ENCODE measurements around the gene SETD4.
"Not testable (repeated sequence)": the region's sequence is repeated elsewhere in the genome, so short reads cannot be mapped to it uniquely, and the experiment has no call there.

SETD4 gene

DNA sequence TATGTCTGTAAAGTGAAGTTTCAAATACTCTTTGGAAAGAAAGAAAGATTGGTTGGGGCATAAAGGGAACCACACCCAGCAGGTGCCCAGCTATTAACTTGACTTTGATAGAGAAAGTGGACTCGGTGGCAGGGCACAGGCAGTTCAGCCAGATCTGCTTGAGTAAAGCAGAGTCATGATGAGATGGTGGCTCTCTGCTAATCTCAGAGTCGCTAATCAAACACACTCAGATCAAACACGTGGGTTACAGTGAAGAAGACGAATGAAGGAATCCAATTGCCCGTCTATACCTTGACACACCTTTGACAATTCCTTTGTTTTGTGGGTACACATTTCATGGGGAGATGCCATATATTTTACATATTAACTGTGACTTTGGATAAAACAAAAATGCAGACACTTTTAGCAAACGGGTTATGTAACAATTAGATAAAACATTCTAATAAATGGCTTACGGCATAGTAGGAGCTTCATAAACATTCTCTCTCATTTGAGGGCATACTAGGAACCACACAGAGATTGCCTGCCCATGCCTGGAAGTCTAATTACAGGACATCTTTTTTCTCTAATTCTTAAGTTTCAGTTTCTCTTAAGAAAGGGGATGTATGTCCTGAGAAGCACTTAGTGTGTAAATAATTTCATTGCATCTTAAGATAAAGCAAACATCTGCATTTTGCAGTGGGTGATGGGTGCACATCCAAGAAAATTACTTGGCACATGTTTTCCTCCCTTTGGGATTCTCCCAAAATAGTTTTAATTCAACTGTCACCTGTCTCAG is 16.7 kb upstream of the SETD4 start:
- no peak overlapping the region for H3K4ac ChIP-seq (ENCODE audit: low read depth, low read length)
- no peak overlapping the region for H3K4me3 ChIP-seq (ENCODE audit: low read length)
- H3K4me1 ChIP-seq (ENCODE audit: control insufficient read depth, low read depth, low read length) = no peaks in the 10 kb centered on the region
- H3K9ac ChIP-seq (ENCODE audit: low read length) = no peak overlapping the region
- no peak overlapping the region for H4K8ac ChIP-seq (ENCODE audit: low read depth, low read length)
- no peak overlapping the region for H3K27ac ChIP-seq (ENCODE audit: low read depth, low read length)
- no peak overlapping the region for H3K4me2 ChIP-seq (ENCODE audit: low read length)
- no peak overlapping the region for H3K23ac ChIP-seq (ENCODE audit: low read length)
- no peak overlapping the region for H2BK5ac ChIP-seq (ENCODE audit: low read length)
- no peak overlapping the region for H3K18ac ChIP-seq (ENCODE audit: low read length)
- no peak overlapping the region for H2AK5ac ChIP-seq (ENCODE audit: low read length)
- no peak overlapping the region for H3K56ac ChIP-seq (ENCODE audit: low read length)
- DNase-seq = no peak
- H2BK15ac ChIP-seq (replicated peaks; ENCODE audit: low read depth) = no peak overlapping the region
- H3K36me3 ChIP-seq (ENCODE audit: control insufficient read depth, insufficient read depth, low read length) = no peaks in the 10 kb centered on the region
- no peak overlapping the region for H2BK120ac ChIP-seq (ENCODE audit: low read depth, low read length)
- H3K79me1 ChIP-seq (ENCODE audit: low read length) = no peaks in the 10 kb centered on the region
- no peak overlapping the region for H4K5ac ChIP-seq (ENCODE audit: low read length)
- no peaks in the 10 kb centered on the region for H3K27me3 ChIP-seq (ENCODE audit: insufficient read depth, low read length, poor library complexity)
- no peaks in the 10 kb centered on the region for H3K79me2 ChIP-seq (ENCODE audit: control insufficient read depth, insufficient read depth, low read length)
- no CpG with 5 or more reads among the region's 7 CpGs for WGBS (ENCODE audit: extremely low coverage, insufficient coverage, low lambda C conversion rate)

DNA sequence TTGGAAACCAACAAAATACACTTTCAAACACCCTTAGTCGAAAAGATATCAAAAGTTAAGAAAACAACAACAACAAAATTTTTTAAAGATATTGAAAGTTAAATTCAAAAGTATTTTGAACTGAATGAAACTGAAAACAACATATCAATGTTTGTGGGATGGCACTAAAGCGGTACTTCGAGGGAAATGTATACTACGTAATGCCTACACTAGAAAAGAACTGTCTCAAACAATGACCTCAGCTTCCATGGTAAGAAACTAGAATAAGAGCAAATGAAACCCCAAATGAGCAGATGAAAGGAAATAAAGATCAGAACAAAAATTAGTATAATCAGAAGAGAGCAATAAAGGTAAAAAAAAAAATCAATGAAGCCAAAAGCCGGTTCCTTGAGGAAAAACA is 15.6 kb upstream of the SETD4 start:
- peaks cover 1% of the 10 kb centered on the region for H3K79me2 ChIP-seq (ENCODE audit: control insufficient read depth, insufficient read depth, low read length)
- no peak overlapping the region for H2BK15ac ChIP-seq (replicated peaks; ENCODE audit: low read depth)
- no CpG with 5 or more reads among the region's 5 CpGs for WGBS (ENCODE audit: extremely low coverage, insufficient coverage, low lambda C conversion rate)
- H3K27me3 ChIP-seq (ENCODE audit: insufficient read depth, low read length, poor library complexity) = no peaks in the 10 kb centered on the region
- no peak overlapping the region for H3K18ac ChIP-seq (ENCODE audit: low read length)
- no peak overlapping the region for H4K5ac ChIP-seq (ENCODE audit: low read length)
- no peak overlapping the region for H4K8ac ChIP-seq (ENCODE audit: low read depth, low read length)
- no peak overlapping the region for H2BK120ac ChIP-seq (ENCODE audit: low read depth, low read length)
- H3K4me2 ChIP-seq (ENCODE audit: low read length) = no peak overlapping the region
- no peak overlapping the region for H2BK5ac ChIP-seq (ENCODE audit: low read length)
- no peak overlapping the region for H3K9ac ChIP-seq (ENCODE audit: low read length)
- DNase-seq = no peak
- H3K36me3 ChIP-seq (ENCODE audit: control insufficient read depth, insufficient read depth, low read length) = no peaks in the 10 kb centered on the region
- no peaks in the 10 kb centered on the region for H3K4me1 ChIP-seq (ENCODE audit: control insufficient read depth, low read depth, low read length)
- no peak overlapping the region for H3K4ac ChIP-seq (ENCODE audit: low read depth, low read length)
- H3K4me3 ChIP-seq (ENCODE audit: low read length) = no peak overlapping the region
- H3K79me1 ChIP-seq (ENCODE audit: low read length) = no peaks in the 10 kb centered on the region
- no peak overlapping the region for H2AK5ac ChIP-seq (ENCODE audit: low read length)
- H3K23ac ChIP-seq (ENCODE audit: low read length) = no peak overlapping the region
- H3K56ac ChIP-seq (ENCODE audit: low read length) = no peak overlapping the region
- H3K27ac ChIP-seq (ENCODE audit: low read depth, low read length) = no peak overlapping the region

GRCh38 chr21:36075171-36075570 is 14.8 kb upstream of the SETD4 start:
- H3K9ac ChIP-seq (ENCODE audit: low read length) = no peak overlapping the region
- H3K27ac ChIP-seq (ENCODE audit: low read depth, low read length) = no peak overlapping the region
- H3K79me1 ChIP-seq (ENCODE audit: low read length) = no peaks in the 10 kb centered on the region
- no peak overlapping the region for H2BK5ac ChIP-seq (ENCODE audit: low read length)
- no peak overlapping the region for H3K23ac ChIP-seq (ENCODE audit: low read length)
- H4K8ac ChIP-seq (ENCODE audit: low read depth, low read length) = no peak overlapping the region
- H2BK120ac ChIP-seq (ENCODE audit: low read depth, low read length) = no peak overlapping the region
- H3K27me3 ChIP-seq (ENCODE audit: insufficient read depth, low read length, poor library complexity) = no peaks in the 10 kb centered on the region
- no peak overlapping the region for H3K4ac ChIP-seq (ENCODE audit: low read depth, low read length)
- no peak overlapping the region for H3K4me2 ChIP-seq (ENCODE audit: low read length)
- H3K36me3 ChIP-seq (ENCODE audit: control insufficient read depth, insufficient read depth, low read length) = no peaks in the 10 kb centered on the region
- no peak overlapping the region for H2AK5ac ChIP-seq (ENCODE audit: low read length)
- no peak overlapping the region for H2BK15ac ChIP-seq (replicated peaks; ENCODE audit: low read depth)
- no peak for DNase-seq
- H3K56ac ChIP-seq (ENCODE audit: low read length) = no peak overlapping the region
- H4K5ac ChIP-seq (ENCODE audit: low read length) = no peak overlapping the region
- H3K4me3 ChIP-seq (ENCODE audit: low read length) = no peak overlapping the region
- WGBS (ENCODE audit: extremely low coverage, insufficient coverage, low lambda C conversion rate) = no CpG with 5 or more reads among the region's 3 CpGs
- H3K18ac ChIP-seq (ENCODE audit: low read length) = no peak overlapping the region
- H3K4me1 ChIP-seq (ENCODE audit: control insufficient read depth, low read depth, low read length) = no peaks in the 10 kb centered on the region
- peaks cover 1% of the 10 kb centered on the region for H3K79me2 ChIP-seq (ENCODE audit: control insufficient read depth, insufficient read depth, low read length)

DNA sequence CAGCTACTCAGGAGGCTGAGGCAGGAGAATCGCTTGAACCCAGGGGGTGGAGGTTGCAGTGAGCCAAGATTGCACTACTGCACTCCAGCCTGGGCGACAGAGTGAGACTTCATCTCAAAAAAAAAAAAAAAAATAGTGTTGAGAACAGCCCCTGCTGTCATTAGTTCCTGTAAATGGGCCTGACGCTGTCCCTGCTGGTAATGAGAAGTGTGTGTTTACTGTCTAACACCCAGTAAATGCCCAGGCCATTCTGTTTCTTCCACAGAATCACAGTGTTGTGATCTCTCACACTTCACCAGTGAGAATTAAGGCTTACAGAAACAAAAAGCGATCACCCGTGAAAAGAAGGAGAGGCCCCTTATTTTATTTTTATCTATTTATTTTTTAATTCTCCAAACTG is 13.6 kb upstream of the SETD4 start:
- H3K18ac ChIP-seq (ENCODE audit: low read length); H3K4me2 ChIP-seq (ENCODE audit: low read length); H2BK120ac ChIP-seq (ENCODE audit: low read depth, low read length); H4K8ac ChIP-seq (ENCODE audit: low read depth, low read length); H2AK5ac ChIP-seq (ENCODE audit: low read length); DNase-seq; H3K4ac ChIP-seq (ENCODE audit: low read depth, low read length); H3K27me3 ChIP-seq (ENCODE audit: insufficient read depth, low read length, poor library complexity); H3K23ac ChIP-seq (ENCODE audit: low read length); H3K56ac ChIP-seq (ENCODE audit: low read length); H3K79me2 ChIP-seq (ENCODE audit: control insufficient read depth, insufficient read depth, low read length); H3K79me1 ChIP-seq (ENCODE audit: low read length); H3K36me3 ChIP-seq (ENCODE audit: control insufficient read depth, insufficient read depth, low read length); H3K4me1 ChIP-seq (ENCODE audit: control insufficient read depth, low read depth, low read length); H4K5ac ChIP-seq (ENCODE audit: low read length); H2BK15ac ChIP-seq (replicated peaks; ENCODE audit: low read depth); H2BK5ac ChIP-seq (ENCODE audit: low read length); H3K9ac ChIP-seq (ENCODE audit: low read length); H3K4me3 ChIP-seq (ENCODE audit: low read length); H3K27ac ChIP-seq (ENCODE audit: low read depth, low read length): not testable (repeated sequence)
- no CpG with 5 or more reads among the region's 5 CpGs for WGBS (ENCODE audit: extremely low coverage, insufficient coverage, low lambda C conversion rate)

DNA sequence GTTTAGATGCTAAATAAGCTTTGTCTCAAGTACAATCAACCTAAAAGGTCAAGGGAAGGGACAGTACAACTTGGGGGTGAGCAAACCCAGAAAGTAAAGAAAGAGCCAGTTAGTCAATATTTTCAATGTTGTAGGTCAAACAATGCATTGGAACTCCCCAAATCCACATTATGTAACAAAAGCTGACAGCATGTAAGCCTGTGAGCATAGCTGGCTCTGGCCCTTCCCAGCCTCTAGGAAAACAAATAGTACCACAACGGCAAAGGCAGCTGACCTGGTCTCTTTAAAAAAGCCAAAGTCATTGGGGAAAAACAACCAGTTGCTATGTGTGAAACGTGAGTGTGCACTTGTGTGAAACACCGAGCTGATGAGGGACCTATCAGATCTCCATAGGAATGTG is 12.9 kb upstream of the SETD4 start:
- H3K9ac ChIP-seq (ENCODE audit: low read length) = no peak overlapping the region
- WGBS (ENCODE audit: extremely low coverage, insufficient coverage, low lambda C conversion rate) = no CpG with 5 or more reads among the region's 3 CpGs
- H3K18ac ChIP-seq (ENCODE audit: low read length) = no peak overlapping the region
- no peak overlapping the region for H4K5ac ChIP-seq (ENCODE audit: low read length)
- peaks cover 1% of the 10 kb centered on the region for H3K79me2 ChIP-seq (ENCODE audit: control insufficient read depth, insufficient read depth, low read length)
- no peak overlapping the region for H2BK5ac ChIP-seq (ENCODE audit: low read length)
- no peak overlapping the region for H3K27ac ChIP-seq (ENCODE audit: low read depth, low read length)
- no peaks in the 10 kb centered on the region for H3K27me3 ChIP-seq (ENCODE audit: insufficient read depth, low read length, poor library complexity)
- H2BK120ac ChIP-seq (ENCODE audit: low read depth, low read length) = no peak overlapping the region
- no peak overlapping the region for H2AK5ac ChIP-seq (ENCODE audit: low read length)
- DNase-seq = no peak
- H3K4me1 ChIP-seq (ENCODE audit: control insufficient read depth, low read depth, low read length) = no peaks in the 10 kb centered on the region
- H3K4ac ChIP-seq (ENCODE audit: low read depth, low read length) = no peak overlapping the region
- no peak overlapping the region for H3K23ac ChIP-seq (ENCODE audit: low read length)
- H2BK15ac ChIP-seq (replicated peaks; ENCODE audit: low read depth) = no peak overlapping the region
- H4K8ac ChIP-seq (ENCODE audit: low read depth, low read length) = no peak overlapping the region
- no peaks in the 10 kb centered on the region for H3K36me3 ChIP-seq (ENCODE audit: control insufficient read depth, insufficient read depth, low read length)
- H3K79me1 ChIP-seq (ENCODE audit: low read length) = no peaks in the 10 kb centered on the region
- no peak overlapping the region for H3K4me3 ChIP-seq (ENCODE audit: low read length)
- no peak overlapping the region for H3K4me2 ChIP-seq (ENCODE audit: low read length)
- no peak overlapping the region for H3K56ac ChIP-seq (ENCODE audit: low read length)
